G401.6 (cell line): ENCODE data around the gene PPP1R13L.
"Not testable (repeated sequence)": the region's sequence is repeated elsewhere in the genome, so short reads cannot be mapped to it uniquely, and the experiment has no call there.

Source experiments
- FAIRE-seq: peaks from 2 replicates; lab custom pipeline; 2012; peaks lifted over from hg19 to GRCh38; lab: Jason Lieb, UNC

Gene PPP1R13L

DNA sequence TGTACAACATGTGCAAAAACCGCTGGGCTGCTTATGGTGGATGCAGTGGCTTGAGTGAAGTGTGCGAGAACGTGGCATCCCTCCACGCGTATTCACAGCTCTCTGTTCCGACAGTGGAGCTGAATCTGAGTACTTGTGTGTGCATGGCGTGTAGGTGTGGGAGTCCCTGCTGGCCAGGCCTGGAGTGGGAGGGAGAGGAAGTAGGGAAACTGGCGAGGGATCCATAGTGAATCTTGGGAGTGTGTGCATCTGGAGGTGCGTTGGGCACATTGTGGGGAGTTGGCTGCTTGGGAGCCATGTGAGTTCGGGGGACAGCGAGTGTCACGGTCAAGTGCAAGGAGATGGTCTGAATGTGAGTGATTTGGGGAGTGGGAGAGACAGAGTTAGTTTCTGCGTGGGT is 62.0 kb downstream of the PPP1R13L start:
- no peak for FAIRE-seq

DNA sequence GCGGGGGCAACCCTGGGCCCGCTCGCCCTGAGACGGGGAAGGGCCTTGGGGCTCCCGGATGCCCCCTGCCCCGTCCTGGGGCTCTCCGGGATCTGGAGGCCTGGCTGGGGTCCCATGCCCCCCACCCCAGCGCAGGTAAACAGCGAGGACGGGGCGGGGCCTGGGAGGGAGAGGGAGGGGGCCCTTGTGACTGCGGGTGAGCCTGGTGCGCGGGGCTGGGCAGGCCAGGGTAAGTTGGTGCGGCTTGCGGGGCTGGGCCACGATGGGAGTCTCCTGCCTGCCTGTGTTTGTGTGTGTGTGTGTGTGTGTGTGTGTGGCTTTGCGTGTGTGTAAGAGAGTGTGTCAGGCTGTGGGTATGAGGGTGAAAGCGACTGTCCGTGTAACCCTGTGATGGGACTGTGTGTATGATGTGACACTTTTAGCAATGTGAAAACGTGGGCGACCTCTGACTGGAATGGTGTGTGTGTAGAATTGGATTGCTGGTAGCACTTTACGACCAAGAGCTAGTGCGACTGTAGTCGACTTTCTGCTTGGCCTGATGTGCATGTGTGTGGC is 63.9 kb downstream of the PPP1R13L start:
- FAIRE-seq, result no peak

DNA sequence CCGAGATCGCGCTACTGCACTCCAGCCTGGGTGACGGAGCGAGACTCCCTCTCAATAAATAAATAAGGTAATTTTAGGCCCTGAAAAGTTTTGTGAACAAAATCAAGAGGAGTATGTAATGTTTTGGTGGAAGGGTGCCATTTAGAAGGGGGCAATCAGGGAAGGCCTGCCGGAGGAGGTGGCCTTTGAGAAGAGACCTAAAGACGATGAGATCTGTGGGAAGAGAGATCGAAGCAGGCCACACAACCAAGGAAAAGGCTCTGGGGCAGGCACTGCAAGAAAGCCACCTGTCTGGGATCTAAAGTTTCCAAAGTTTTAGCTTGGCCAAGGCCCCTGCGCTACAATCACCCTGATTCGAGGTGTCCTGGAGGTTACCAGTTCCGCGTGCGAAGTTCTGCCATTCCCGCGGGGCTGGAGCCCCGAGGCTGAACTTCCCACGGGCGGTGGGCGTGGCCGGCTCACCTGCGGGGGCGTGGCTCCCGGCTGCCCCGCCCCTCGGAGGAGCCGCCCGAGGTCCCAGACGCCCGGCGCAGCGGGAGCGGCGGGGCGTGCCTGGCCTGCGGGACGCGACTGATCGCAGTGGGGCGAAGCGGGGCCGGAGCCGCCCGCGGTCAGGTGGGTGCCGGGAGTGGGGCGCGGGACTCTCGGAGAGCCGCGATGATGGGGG is 64.5 kb downstream of the PPP1R13L start, which contains the start of gene KLC3:
KLC3 (plus strand) TSS at position 519 of the 667 bp plus-strand sequence. CDS start 4,792 bp downstream, outside the sequence.
- no peak for FAIRE-seq

DNA sequence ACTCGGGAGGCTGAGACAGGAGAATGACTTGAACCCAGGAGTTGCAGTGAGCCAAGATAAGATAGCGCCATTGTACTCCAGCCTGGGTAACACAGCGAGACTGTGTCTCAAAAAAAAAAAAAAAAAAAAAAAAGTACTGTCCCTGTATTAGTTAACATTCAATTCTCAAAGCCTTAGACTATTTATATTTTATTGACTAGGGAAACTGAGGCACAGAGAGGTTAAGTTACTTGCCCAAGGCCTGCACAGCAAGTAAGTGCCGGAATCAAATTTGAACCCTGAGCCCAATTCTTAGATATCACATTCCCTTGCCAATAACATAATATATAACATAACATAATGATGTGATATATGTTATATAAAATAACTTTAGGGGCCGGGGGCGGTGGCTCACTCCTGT is 65.2 kb downstream of the PPP1R13L start:
- no peak for FAIRE-seq

DNA sequence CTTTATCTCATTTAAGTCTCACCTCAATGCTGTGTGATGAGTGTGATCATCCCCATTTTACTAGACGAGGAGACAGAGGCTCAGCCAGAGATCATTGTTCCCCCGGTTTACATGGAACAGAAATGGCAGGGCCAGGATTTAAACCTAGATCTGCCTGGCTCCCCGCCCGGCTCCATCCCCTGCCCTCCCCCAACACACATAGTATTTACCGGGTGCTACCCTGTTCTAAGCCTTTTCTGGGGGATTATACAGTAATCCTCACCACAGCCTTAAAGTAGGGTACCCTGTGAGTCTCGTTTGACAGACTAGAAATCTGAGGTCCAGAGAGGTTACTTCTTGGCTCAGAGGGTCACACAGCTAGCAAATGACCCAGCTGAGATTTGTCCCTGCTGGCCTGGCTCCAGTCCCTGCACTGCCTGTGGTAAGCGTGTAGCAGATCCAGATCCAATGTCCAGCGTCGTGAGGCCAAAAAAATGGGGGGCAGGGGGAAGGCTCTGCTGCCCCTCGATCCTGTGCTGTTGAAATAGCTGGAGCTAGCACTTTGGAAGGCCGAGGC is 68.1 kb downstream of the PPP1R13L start:
- FAIRE-seq, result no peak

DNA sequence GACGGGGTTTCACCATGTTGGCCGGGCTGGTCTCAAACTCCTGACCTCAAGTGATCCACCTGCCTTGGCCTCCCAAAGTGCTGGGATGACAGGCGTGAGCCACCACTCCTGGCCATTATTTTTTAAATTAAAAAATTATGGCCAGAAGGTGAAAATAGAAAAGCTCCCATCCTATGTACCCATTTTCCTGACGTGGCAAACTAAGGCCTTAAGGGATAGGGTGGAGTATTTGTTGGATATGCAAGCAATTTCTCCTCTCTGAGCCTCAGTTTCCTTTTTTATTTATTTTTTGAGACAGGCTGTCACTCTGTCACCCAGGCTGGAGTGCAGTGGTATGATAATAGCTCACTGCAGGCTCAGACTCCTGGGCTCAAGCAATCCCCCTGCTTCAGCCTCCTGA is 70.0 kb downstream of the PPP1R13L start:
- FAIRE-seq, result not testable (repeated sequence)

GRCh38 chr19:45333609-45334303 is 71.1 kb downstream of the PPP1R13L start:
- FAIRE-seq, result no peak

DNA sequence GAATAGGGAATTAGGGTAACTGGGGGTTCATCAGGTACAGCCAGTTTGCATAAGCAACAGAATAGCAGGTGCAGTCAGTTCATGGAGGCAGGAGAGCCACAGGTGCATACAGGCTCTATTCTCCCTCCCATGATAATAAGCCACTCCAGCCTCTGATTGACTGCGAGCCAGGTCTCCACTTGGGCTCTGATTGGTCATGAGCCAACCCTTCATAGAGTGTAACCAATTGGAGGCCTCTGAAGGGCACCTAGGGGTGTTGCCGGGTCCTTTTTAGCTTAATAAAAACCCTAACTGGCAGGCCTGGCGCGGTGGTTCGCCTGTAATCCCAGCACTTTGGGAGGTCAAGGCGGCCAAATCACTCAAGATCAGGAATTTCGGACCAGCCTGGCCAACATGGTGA is 73.5 kb downstream of the PPP1R13L start:
- no peak for FAIRE-seq
